Lung (tissue), 12 donors: ENCODE results near the gene SLC39A5. TPM values are rescaled to one million over a fixed set of nuclear protein-coding genes. Genes with fewer than 3 reads are reported as not detected.

Experiments
- ATAC-seq: fragments of 200-7000 bp; cut with Tn5 transposase; one replicate; pipeline ENCODE4 v1.9.1; 2020; ENCODE audit warnings: moderate number of reproducible peaks; ENCODE audit not compliant: insufficient read depth, low FRiP score
- DNase-seq, 3 donors: peaks; one replicate each; pipeline ENCODE4 v3.0.0-alpha.2; 2013 to 2017
- H3K27ac ChIP-seq, 2 donors: one replicate each; pipeline ENCODE4 v1.5.1; 2013; ENCODE audit warnings: mild to moderate bottlenecking in 2 of 2, moderate library complexity in 2 of 2, control low read depth in 1 of 2, inconsistent platforms in 1 of 2, low read depth in 1 of 2, low read length in 1 of 2
- H3K27me3 ChIP-seq, 3 donors: one replicate each; pipeline ENCODE4 v1.5.1; 2013; ENCODE audit warnings: low read length in 2 of 3; ENCODE audit not compliant: control insufficient read depth in 3 of 3, insufficient read depth in 3 of 3
- H3K36me3 ChIP-seq, 4 donors: one replicate each; pipeline ENCODE4 v1.5.1; 2013; ENCODE audit warnings: low read length in 4 of 4, mild to moderate bottlenecking in 1 of 4, moderate library complexity in 1 of 4; ENCODE audit not compliant: control insufficient read depth in 4 of 4, insufficient read depth in 4 of 4
- H3K4me1 ChIP-seq, 5 donors: one replicate each; pipeline ENCODE4 v1.5.1; 2013; ENCODE audit warnings: low read length in 5 of 5, mild to moderate bottlenecking in 2 of 5, moderate library complexity in 1 of 5; ENCODE audit not compliant: control insufficient read depth in 5 of 5, insufficient read depth in 5 of 5
- H3K4me3 ChIP-seq: one replicate; pipeline ENCODE4 v1.5.1; 2013; ENCODE audit warnings: mild to moderate bottlenecking, control low read depth, moderate library complexity
- H3K9ac ChIP-seq, 2 donors: one replicate each; pipeline ENCODE4 v1.5.1; 2013; ENCODE audit warnings: low read length in 2 of 2, control low read depth in 1 of 2; ENCODE audit not compliant: insufficient read depth in 1 of 2
- H3K9me3 ChIP-seq, 4 donors: one replicate each; pipeline ENCODE4 v1.5.1; 2013; ENCODE audit warnings: low read length in 3 of 4, mild to moderate bottlenecking in 1 of 4, moderate library complexity in 1 of 4; ENCODE audit not compliant: control insufficient read depth in 4 of 4, insufficient read depth in 3 of 4
- CTCF ChIP-seq: IDR thresholded peaks from 2 replicates; pipeline ENCODE4 v1.5.1; 2012; ENCODE audit warnings: mild to moderate bottlenecking; ENCODE audit errors: control extremely low read depth, extremely low read depth
- WGBS, 2 donors: extraction: QIAGEN DNeasy Blood & Tissue Kit; methylation state at CpG; one replicate each; pipeline ENCODE4 v1.1.7; 2013; 5-methylcytosine and 5-hydroxymethylcytosine counted together
- polyA plus RNA-seq, 2 donors: library from polyadenylated mRNA; stranded (reverse); fragments of 200-250 nt; gene quantifications; one replicate each; pipeline ENCODE4 v1.2.1, GENCODE V29; 2013
- total RNA-seq, 2 donors: library from RNA; depleted of rRNA in 1 of 2; stranded (reverse); fragments of >200 nt in 1 of 2; gene quantifications; one replicate each; pipeline ENCODE4 v1.2.1, GENCODE V29; 2014 to 2021
- donor health status: control.
- donor health status: control.
- donor health status: Bipolar disorder and iron deficiency.
- donor health status: healthy.
- donor health status: DM: yes; HTN: yes; CAD: no.

The SLC39A5 gene
- total and polyA plus RNA-seq, 4 donors = 0.13 to 1.1 (median 0.45) TPM

GRCh38 chr12:56220611-56221231, 9.1 kb upstream of the SLC39A5 start:
- 1 to 3% methylated on average over 10 of the region's 10 CpGs for WGBS, 2 donors
- ATAC-seq (no peak), DNase-seq (peak in 1 of 3 donors; percentile 43)
- H3K9me3 ChIP-seq = no peaks in the 10 kb centered on the region
- H3K4me3 ChIP-seq = peak overlapping the region; percentile 76
- peak overlapping the region; percentile 20 to 33 for H3K9ac ChIP-seq
- TF ChIP-seq CTCF = no peak
- no peaks in the 10 kb centered on the region for H3K27me3 ChIP-seq
- peaks cover 4 to 31% (median 15%) of the 10 kb centered on the region in 5 donors for H3K4me1 ChIP-seq
- H3K36me3 ChIP-seq = peaks cover 0 to 8% (median 2%) of the 10 kb centered on the region in 4 donors
- peak overlapping the region; percentile 91 to 98 for H3K27ac ChIP-seq

GRCh38 chr12:56221232-56221756, 8.6 kb upstream of the SLC39A5 start:
- H3K27ac ChIP-seq = peak overlapping the region; percentile 91 to 98
- no peak for TF ChIP-seq CTCF
- H3K9me3 ChIP-seq = no peaks in the 10 kb centered on the region
- H3K27me3 ChIP-seq = no peaks in the 10 kb centered on the region
- peak; percentile 91 to 95 (median 92) for DNase-seq
- H3K4me1 ChIP-seq = peaks cover 4 to 31% (median 15%) of the 10 kb centered on the region in 5 donors
- WGBS, 2 donors = 1% methylated on average over 21 of the region's 21 CpGs
- H3K36me3 ChIP-seq = peaks cover 0 to 7% (median 1%) of the 10 kb centered on the region in 4 donors
- no peak for ATAC-seq
- peak overlapping the region; percentile 76 for H3K4me3 ChIP-seq
- H3K9ac ChIP-seq = peak overlapping the region; percentile 33 to 70

GRCh38 chr12:56221757-56222530, 7.9 kb upstream of the SLC39A5 start, which contains the start of gene RNF41:
Gene RNF41, minus strand, starts transcription at chr12:56221922. Its CDS starts 7,875 bp downstream, at chr12:56214047.
- Histone ChIP-seq H3K9me3 (no peaks in the 10 kb centered on the region), H3K9ac (peak within 1 kb of the TSS; percentile 33 to 70), H3K4me1 (peaks cover 4 to 31% (median 15%) of the 10 kb centered on the region in 5 donors), H3K4me3 (peak within 1 kb of the TSS; percentile 76), H3K27me3 (no peaks in the 10 kb centered on the region), H3K36me3 (peaks cover 0 to 3% (median 0%) of the 10 kb centered on the region in 4 donors), H3K27ac (peak within 1 kb of the TSS; percentile 91 to 98)
- ATAC-seq = peak; percentile 80
- peak; percentile 99 for DNase-seq
- WGBS, 2 donors = 0 to 2% methylated on average over 42 of the region's 42 CpGs
- TF ChIP-seq CTCF = no peak
